Tibial nerve (tissue), 4 donors: ENCODE measurements around the gene TK1. TPM values are rescaled to one million over a fixed set of nuclear protein-coding genes. Genes with fewer than 3 reads are reported as not detected.

ENCODE experiments used
- DNase-seq, 2 donors: peaks; one replicate each; pipeline ENCODE4 v3.0.0-alpha.2; 2019; ENCODE audit warnings: low spot score in 2 of 2
- H3K27ac ChIP-seq, 4 donors: fragments of 200-600 bp; sonication (generic) in 3 of 4; one replicate each; pipeline ENCODE4 v1.5.1; 2017 to 2019; ENCODE audit warnings: mild to moderate bottlenecking in 1 of 4
- H3K27me3 ChIP-seq, 2 donors: fragments of 200-600 bp; sonication (generic) in 1 of 2; one replicate each; pipeline versions ENCODE4 v1.5.1 to v1.6.0; 2017 to 2019
- H3K36me3 ChIP-seq, 3 donors: fragments of 200-600 bp; sonication (generic); one replicate each; pipeline ENCODE4 v1.5.1; 2018 to 2019
- H3K4me1 ChIP-seq, 4 donors: fragments of 200-600 bp; sonication (generic) in 3 of 4; one replicate each; pipeline ENCODE4 v1.5.1; 2017 to 2019
- H3K4me3 ChIP-seq, 4 donors: fragments of 200-600 bp; sonication (generic) in 3 of 4; one replicate each; pipeline ENCODE4 v1.5.1; 2017 to 2019; ENCODE audit warnings: mild to moderate bottlenecking in 1 of 4, moderate library complexity in 1 of 4
- H3K9me3 ChIP-seq, 4 donors: fragments of 200-600 bp; sonication (generic) in 3 of 4; one replicate each; pipeline ENCODE4 v1.5.1; 2017 to 2019
- EP300 ChIP-seq, 2 donors: sonication (generic); formaldehyde crosslinking; IDR thresholded peaks; one replicate each; pipeline ENCODE4 v1.6.1; 2017; ENCODE audit warnings: antibody characterized with exemption in 2 of 2, mild to moderate bottlenecking in 1 of 2
- POLR2A ChIP-seq, 2 donors: fragments of 450-650 bp; IDR thresholded peaks; one replicate each; pipeline ENCODE4 v1.6.1; 2017; ENCODE audit warnings: antibody characterized with exemption in 2 of 2, mild to moderate bottlenecking in 2 of 2, moderate library complexity in 2 of 2
- whole genome bisulfite sequencing, 2 donors: methylation state at CpG; one replicate each; pipeline ENCODE4 v1.1.5; 2018; 5-methylcytosine and 5-hydroxymethylcytosine counted together
- total RNA-seq, 4 donors: library from RNA; depleted of rRNA; stranded (reverse); fragments of >200 nt; gene quantifications; one replicate each; pipeline ENCODE4 v1.1.0, GENCODE V29; 2016
- TF ChIP-seq, protein P1 (sequence below), 5 experiments: fragments of 200-600 bp in 3 of 5; fragments of 450-650 bp in 2 of 5; sonication (generic) in 3 of 5; IDR thresholded peaks; one replicate each; pipeline ENCODE4 v1.5.1; 2016 to 2019; ENCODE audit warnings: antibody characterized with exemption in 5 of 5, mild to moderate bottlenecking in 3 of 5, moderate library complexity in 2 of 5

TK1 gene
- total RNA-seq, 4 donors from 2014 or later: 1.0 to 6.6 (median 1.6) TPM

GRCh38 chr17:78214016-78214705, 27.3 kb upstream of the TK1 start, which contains the start of gene BIRC5:
TSS of gene BIRC5 (plus strand) at chr17:78214253. CDS start at chr17:78214317, 64 bp downstream.
- Histone ChIP-seq H3K27ac (no peak within 1 kb of the TSS), H3K9me3 (no peaks in the 10 kb centered on the region), H3K36me3 (no peaks in the 10 kb centered on the region), H3K4me3 (peak within 1 kb of the TSS; percentile 23 to 52 (median 48)), H3K4me1 (peaks cover 0 to 11% (median 7%) of the 10 kb centered on the region in 4 donors), H3K27me3 (no peaks in the 10 kb centered on the region)
- TF ChIP-seq EP300 (IDR thresholded peaks at IDR 0.05): peak; percentile 62 to 87
- TF ChIP-seq, protein P1, sequence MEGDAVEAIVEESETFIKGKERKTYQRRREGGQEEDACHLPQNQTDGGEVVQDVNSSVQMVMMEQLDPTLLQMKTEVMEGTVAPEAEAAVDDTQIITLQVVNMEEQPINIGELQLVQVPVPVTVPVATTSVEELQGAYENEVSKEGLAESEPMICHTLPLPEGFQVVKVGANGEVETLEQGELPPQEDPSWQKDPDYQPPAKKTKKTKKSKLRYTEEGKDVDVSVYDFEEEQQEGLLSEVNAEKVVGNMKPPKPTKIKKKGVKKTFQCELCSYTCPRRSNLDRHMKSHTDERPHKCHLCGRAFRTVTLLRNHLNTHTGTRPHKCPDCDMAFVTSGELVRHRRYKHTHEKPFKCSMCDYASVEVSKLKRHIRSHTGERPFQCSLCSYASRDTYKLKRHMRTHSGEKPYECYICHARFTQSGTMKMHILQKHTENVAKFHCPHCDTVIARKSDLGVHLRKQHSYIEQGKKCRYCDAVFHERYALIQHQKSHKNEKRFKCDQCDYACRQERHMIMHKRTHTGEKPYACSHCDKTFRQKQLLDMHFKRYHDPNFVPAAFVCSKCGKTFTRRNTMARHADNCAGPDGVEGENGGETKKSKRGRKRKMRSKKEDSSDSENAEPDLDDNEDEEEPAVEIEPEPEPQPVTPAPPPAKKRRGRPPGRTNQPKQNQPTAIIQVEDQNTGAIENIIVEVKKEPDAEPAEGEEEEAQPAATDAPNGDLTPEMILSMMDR (IDR thresholded peaks at IDR 0.05): no peak
- DNase-seq: peak; percentile 80 to 85
- WGBS, 2 donors: 2 to 3% methylated on average over 21 to 47 of the region's 60 CpGs

- WGBS, 2 donors: 82 to 85% methylated on average over 11 of the region's 11 CpGs
- H3K36me3 ChIP-seq: peaks cover 0 to 19% (median 0%) of the 10 kb centered on the region in 3 donors
These were observed 24.2 kb upstream of the TK1 start for GRCh38 chr17:78211032-78211431.

DNA sequence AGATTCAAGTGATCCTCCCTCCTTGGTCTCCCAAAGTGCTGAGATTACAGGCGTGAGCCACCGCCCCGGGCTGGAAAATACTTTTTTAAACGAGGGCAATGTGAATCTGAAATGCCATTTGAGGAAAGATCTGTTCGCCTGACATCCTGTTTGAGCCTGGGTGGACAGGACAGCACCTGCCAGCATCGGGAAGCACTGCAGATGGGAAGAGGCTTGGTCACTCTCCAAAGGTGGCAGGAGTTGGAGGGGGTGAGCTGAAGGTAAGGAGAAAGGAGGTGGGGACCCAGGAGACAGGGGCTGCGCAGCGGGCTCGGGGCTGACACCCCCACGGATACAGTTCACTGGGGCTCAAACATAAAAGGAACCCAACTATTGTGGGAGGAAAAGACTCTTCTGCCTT, 23.3 kb upstream of the TK1 start:
- 85 to 86% methylated on average over 10 of the region's 10 CpGs for WGBS, 2 donors
- DNase-seq: no peak
- TF ChIP-seq POLR2A (IDR thresholded peaks at IDR 0.05) (no peak), EP300 (IDR thresholded peaks at IDR 0.05) (no peak)
- TF ChIP-seq, protein P1 (IDR thresholded peaks at IDR 0.05): no peak
- Histone ChIP-seq H3K27ac (no peak overlapping the region), H3K4me3 (no peak overlapping the region), H3K27me3 (no peaks in the 10 kb centered on the region), H3K4me1 (peaks cover 0 to 11% (median 7%) of the 10 kb centered on the region in 4 donors), H3K9me3 (no peaks in the 10 kb centered on the region), H3K36me3 (peaks cover 0 to 28% (median 0%) of the 10 kb centered on the region in 3 donors)

More at GRCh38 chr17:78211032-78211431, 24.2 kb upstream of the TK1 start:
- no peak for DNase-seq
- no peak overlapping the region for H3K4me3 ChIP-seq
- H3K9me3 ChIP-seq: no peaks in the 10 kb centered on the region
- TF ChIP-seq EP300 (IDR thresholded peaks at IDR 0.05): no peak
- no peak for TF ChIP-seq POLR2A (IDR thresholded peaks at IDR 0.05)
- TF ChIP-seq, protein P1 (IDR thresholded peaks at IDR 0.05): no peak
- no peak overlapping the region for H3K27ac ChIP-seq
- H3K27me3 ChIP-seq: no peaks in the 10 kb centered on the region
- peaks cover 0 to 11% (median 7%) of the 10 kb centered on the region in 4 donors for H3K4me1 ChIP-seq

- 45 to 49% methylated on average over 3 of the region's 3 CpGs for WGBS, 2 donors
- Histone ChIP-seq H3K4me1 (no peaks in the 10 kb centered on the region), H3K36me3 (peaks cover 0 to 44% (median 0%) of the 10 kb centered on the region in 3 donors), H3K27me3 (no peaks in the 10 kb centered on the region), H3K27ac (no peak overlapping the region), H3K4me3 (no peak overlapping the region), H3K9me3 (no peaks in the 10 kb centered on the region)
- no peak for DNase-seq
- TF ChIP-seq EP300 (IDR thresholded peaks at IDR 0.05): no peak
- TF ChIP-seq, protein P1 (IDR thresholded peaks at IDR 0.05): no peak
- TF ChIP-seq POLR2A (IDR thresholded peaks at IDR 0.05): no peak
These were observed 21.6 kb upstream of the TK1 start for GRCh38 chr17:78208486-78208885.

- no peak for DNase-seq
- no peak overlapping the region for H3K4me3 ChIP-seq
- no peaks in the 10 kb centered on the region for H3K9me3 ChIP-seq
- 71 to 77% methylated on average over 7 of the region's 7 CpGs for WGBS, 2 donors
- H3K27me3 ChIP-seq: no peaks in the 10 kb centered on the region
- H3K36me3 ChIP-seq: peaks cover 0 to 62% (median 0%) of the 10 kb centered on the region in 3 donors
- no peaks in the 10 kb centered on the region for H3K4me1 ChIP-seq
- H3K27ac ChIP-seq: no peak overlapping the region
- no peak for TF ChIP-seq EP300 (IDR thresholded peaks at IDR 0.05)
- TF ChIP-seq POLR2A (IDR thresholded peaks at IDR 0.05): no peak
- TF ChIP-seq, protein P1 (IDR thresholded peaks at IDR 0.05): no peak
These were observed 19.4 kb upstream of the TK1 start for GRCh38 chr17:78206298-78206697.
